NCI-H345 (cell line): Measurements from ENCODE around the gene TIMM23B.
"Not testable (repeated sequence)": the region's sequence is repeated elsewhere in the genome, so short reads cannot be mapped to it uniquely, and the experiment has no call there.

ENCODE experiments used
- DNase-seq: peaks from one replicate; lab custom pipeline; 2025; lab: John Stamatoyannopoulos, UW

TIMM23B gene, protein sequence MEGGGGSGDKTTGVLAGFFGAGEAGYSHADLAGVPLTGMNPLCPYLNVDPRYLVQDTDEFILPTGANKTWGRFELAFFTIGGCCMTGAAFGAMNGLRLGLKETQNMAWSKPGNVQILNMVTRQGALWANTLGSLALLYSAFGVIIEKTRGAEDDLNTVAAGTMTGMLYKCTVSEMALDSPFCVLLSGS

DNA sequence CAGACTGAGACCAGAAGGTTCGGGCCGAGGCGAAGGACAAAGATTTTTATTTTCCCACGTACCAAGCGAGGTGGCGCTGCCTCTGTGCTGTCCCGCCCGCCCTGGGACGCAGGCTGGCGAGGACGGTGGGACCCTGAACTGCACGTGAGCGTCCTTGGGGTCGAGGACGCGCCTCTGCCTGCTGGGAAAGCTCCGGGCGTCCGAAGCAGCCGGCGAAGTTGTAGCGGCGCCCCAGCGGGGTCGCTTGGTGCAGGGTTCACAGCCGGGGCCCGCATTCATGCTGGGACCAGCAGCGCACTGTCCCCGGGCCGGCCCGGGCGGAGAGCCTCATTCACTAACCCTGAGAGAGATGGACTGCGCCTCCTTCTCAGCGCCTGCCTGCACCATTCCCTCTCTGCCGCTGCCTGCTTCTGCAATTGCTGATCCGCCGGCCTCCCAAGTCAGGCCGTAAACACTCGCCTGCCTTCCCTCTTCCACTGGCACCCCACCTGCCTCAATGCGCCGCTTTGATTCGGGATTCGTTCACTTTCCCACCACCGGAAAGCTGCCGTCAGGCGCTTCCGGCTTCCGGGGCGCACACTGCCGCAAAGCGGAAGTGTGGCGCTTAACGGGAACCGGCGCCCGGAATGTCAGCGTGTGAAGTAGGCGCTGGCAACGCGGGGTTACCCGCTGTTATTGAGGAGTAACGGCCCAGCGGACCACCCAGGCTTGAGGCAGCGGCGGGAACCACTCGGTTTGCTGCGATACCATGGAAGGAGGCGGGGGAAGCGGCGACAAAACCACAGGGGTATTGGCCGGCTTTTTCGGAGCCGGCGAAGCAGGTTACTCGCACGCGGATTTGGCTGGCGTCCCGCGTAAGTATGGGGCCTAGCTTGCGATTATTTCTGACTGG, at the start of gene TIMM23B, which contains the start of gene PARG:
Gene TIMM23B, plus strand, starts transcription at position 607 of the 892 bp plus-strand sequence. Its CDS starts 142 bp downstream, at position 749.
Gene PARG, minus strand, starts transcription at position 581 of the 892 bp plus-strand sequence. Its CDS starts 302 bp downstream, at position 279.
- DNase-seq: peak; percentile 68

DNA sequence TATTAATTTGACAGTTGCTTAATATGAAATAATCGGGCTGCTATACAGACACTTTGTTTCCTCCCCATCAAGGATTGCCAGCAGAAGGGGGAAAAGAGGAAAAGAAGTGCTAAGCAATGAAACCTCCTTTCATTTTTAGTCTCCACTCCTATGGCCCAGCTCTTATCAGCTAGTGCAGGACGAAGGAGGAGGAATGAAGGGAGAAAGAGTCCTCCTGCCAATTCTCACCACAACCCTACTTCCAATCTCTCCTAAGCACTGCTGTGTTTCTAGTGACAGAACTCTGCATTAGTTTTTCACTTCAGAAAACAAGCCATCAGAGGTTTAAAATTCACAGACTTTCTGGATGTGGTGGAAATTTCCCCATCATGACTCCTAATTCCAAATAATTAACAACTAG, 41.9 kb upstream of the TIMM23B start:
- DNase-seq: not testable (repeated sequence)

DNA sequence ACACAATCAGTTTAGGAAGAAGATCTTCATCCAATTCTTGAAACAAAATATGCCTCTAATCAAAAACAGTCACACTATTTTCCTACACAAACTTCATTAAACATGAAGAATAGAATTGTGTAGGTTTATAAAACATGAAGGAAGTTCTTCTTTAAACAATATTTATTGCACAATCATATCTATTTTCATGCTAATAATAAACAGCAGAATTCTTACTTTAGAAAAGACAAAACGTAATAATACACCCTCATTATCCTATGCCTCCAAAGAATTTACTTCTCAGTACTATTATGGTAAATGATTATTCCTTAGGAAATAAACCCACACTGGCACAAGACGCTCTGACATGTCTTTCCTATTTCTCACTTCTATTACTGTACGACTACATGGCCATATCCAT, 41.4 kb upstream of the TIMM23B start:
- DNase-seq: not testable (repeated sequence)

DNA sequence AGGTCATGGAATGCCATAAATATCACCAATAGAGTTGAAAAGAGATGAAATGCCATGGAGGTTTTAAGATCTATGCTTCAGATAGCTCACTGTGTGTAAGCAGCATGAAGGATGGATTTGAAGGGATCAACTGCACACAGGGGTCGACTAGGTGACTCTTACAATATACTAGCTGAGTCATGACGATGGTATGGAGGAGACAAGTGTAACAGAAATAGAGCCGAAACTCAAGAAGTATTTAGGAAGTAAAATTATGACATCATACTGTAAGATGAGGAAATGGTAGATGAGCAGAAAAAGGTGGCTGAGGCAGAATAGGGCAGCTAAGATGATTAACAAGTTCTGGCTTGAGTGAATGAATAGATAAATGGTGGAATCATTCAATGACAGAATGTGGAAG, 38.0 kb upstream of the TIMM23B start:
- DNase-seq: not testable (repeated sequence)

- DNase-seq: not testable (repeated sequence)
Measured at GRCh38 chr10:49908290-49909080, 33.4 kb upstream of the TIMM23B start.

DNA sequence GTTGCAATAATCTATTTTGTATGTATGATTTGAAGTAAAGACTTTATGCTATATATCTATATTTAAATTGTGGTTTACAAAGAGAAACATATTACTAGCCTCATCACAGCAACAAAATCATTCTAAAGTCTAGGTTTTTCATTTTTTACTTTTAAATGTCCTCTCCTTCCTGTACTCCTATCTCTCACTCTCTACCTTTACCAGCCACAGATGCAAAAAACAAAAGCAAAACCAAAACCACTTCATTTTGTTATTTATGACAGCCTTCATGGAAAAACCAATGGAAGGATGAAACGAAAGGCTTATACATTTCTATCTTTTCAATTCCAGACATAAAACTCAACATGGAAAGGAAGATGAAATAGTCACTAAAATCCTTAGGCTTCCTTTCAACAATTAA, 31.6 kb upstream of the TIMM23B start:
- not testable (repeated sequence) for DNase-seq

GRCh38 chr10:49916451-49916850, 25.4 kb upstream of the TIMM23B start:
- DNase-seq: not testable (repeated sequence)

DNA sequence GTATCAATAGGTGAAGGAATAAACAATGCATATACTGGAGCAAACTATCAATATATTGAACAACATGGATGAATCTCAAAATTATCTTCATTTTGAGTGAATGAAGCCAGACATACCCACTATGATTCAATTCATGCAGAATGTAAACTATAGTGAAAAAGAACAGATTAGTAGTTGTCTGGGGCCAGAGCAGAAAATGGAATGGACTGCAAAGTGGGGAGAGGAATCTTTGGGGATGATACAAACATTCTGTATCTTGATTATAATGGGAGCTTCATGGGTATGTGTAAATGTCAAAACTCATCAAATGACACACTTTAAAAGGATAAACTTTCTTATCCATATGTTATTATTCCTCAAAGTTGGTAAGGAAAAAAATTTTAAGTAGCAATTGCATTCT, 23.9 kb upstream of the TIMM23B start:
- DNase-seq: not testable (repeated sequence)

DNA sequence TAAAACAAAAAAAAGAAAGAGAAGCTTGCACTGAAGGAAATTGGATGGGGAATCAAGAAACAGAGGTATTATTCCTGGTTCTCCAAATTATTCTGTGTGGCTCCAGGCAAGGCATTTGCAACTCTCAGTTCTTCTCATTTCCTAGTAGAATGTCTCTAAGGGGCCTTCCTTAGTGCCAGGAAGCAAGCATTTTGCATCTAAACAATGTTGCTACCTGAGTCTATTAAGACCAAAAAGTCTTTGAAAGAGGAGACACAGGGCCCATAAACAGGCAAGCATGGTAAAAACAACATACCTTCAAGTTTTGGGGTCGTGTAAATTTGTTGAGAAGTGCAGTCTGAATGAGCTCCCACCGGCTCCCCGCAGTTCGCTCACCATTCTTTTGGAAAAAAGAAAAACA, 19.8 kb upstream of the TIMM23B start:
- DNase-seq: not testable (repeated sequence)

DNA sequence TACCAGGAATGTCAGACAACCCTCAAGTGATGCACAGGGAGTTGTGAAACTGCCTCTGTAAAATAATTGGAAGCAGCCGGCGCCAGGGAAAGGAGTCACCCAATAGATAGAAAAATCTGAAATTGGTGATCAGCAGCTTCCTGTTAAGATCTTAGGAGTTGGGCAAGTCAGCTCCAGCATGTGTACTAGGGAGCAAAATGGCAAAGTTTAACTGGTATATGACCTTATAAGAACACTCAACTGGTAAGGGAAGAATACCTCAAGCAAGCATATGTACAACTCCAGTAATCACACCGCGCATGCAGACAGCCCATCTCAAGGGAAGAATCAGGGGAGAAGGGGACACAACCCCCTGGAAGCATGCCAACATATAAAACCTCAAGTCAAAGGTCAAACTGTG, 18.3 kb upstream of the TIMM23B start:
- DNase-seq: not testable (repeated sequence)

DNA sequence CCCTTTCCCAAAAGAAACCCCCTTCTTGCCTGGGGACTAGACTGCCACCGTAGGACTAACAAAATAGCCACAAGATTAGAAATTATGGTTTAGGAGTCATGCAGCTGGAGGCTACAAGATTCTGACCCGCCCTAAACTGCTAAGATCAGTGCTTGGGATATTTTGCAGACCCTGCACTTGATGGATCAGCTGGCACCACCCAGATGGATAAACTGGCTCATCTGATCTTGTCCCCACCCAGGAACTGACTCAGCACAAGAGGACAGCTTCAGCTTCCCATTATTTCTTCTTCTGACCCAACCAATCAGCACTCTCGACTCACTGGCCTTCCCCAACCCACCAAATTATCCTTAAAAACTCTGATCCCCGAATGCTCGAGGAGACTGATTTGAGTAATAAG, 10.6 kb upstream of the TIMM23B start:
- not testable (repeated sequence) for DNase-seq

- DNase-seq: not testable (repeated sequence)
Measured at GRCh38 chr10:49931959-49932728, 9.7 kb upstream of the TIMM23B start.

GRCh38 chr10:49942339-49942705, 469 bp downstream of the TIMM23B start:
- not testable (repeated sequence) for DNase-seq

DNA sequence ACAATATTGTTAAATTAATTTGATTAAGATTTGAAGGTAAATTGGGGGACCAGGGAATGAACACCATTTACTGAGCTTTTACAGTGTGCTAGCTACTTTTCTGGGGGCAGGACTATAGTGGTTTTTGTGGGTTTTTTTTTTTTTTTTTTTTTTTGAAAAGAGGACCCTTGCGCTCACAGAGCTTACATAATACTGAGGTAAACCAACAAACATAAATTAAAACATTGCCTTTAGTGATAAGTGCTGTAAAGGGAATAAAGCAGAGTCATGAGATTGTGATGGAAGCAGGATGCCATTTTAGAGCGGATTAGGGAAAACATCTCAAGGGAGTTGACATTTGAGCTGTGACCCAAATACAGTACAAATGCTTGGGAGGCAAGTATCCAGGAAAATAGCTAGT, 1.8 kb downstream of the TIMM23B start:
- DNase-seq: not testable (repeated sequence)

DNA sequence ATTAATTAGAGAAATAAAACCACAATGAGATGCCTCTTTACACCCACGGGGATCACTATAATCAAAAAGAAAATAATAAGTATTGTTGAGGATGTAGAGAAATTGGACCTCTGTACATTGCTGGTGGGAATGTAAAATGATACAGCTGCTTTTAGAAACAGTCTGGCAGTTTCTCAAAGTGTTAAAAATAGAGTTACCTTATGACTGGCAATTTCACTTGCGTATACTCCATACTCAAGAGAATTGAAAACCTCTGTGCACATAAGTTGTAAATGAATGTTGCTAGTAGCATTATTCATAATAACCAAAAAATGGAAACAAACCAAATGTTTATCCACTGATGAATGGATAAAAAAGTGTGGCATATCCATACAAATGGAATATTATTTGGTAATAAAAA, 6.3 kb downstream of the TIMM23B start:
- DNase-seq: not testable (repeated sequence)

GRCh38 chr10:49948737-49949136, 6.9 kb downstream of the TIMM23B start:
- not testable (repeated sequence) for DNase-seq

DNA sequence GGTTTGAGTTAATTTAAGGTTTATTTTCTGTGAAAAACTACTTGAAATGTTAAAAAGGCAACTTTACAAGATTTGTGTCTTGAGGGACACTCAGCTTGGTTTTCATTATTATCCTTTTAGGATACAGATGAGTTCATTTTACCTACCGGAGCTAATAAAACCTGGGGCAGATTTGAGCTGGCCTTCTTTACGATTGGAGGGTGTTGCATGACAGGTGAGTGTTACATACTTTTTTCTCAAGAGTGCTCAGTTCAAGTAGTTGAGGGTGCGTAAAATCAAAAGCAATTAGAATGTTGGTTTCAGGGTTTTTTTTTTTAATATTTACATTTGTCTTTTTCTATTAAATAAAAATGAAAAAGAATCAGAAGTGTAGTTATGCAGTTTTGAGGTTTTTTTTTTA, 10.2 kb downstream of the TIMM23B start:
- not testable (repeated sequence) for DNase-seq

DNA sequence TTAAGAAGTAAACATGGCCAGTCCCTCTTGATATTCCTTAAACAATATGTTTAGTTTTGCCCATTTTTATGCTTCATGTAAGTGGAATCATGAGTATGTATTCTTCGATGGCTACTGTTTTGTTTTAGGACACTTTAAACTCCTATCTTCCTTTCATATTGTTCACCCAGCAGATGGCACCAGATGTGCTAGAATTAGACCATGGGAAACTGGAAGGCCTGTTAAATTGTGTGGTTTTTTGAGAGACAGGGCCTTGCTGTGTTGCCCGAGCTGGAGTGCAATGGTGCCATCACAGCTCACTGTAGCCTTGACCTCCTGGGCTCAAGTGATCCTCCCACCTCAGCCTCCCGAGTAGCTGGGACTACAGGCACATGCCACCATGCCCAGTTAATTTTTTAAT, 11.3 kb downstream of the TIMM23B start:
- not testable (repeated sequence) for DNase-seq

- not testable (repeated sequence) for DNase-seq
Measured at GRCh38 chr10:49970331-49970857, 28.5 kb downstream of the TIMM23B start.

- not testable (repeated sequence) for DNase-seq
Measured at GRCh38 chr10:49971466-49971865, 29.6 kb downstream of the TIMM23B start.

- DNase-seq: not testable (repeated sequence)
Measured at GRCh38 chr10:49972094-49972493, 30.2 kb downstream of the TIMM23B start.
